ENCODE measurements around the gene FLNB. TPM values are rescaled to one million over a fixed set of nuclear protein-coding genes. Genes with fewer than 3 reads are reported as not detected.
A peak's percentile ranks its signal among the peaks of the same experiment; 100 is the strongest.

FLNB gene
- total and polyA plus RNA-seq, 2 of the 13 experiments (the other 11 are each of a cell fraction or from before 2014, with no cell fraction given): 106 to 130 TPM

- TF ChIP-seq ARID4A (CRISPR knock-in tag; IDR thresholded peaks at IDR 0.05; ENCODE audit: borderline replicate concordance): peak; percentile 65; the same call in 1 of the 2 replicates
- peak; percentile 64; the same call in 1 of the 2 replicates for TF ChIP-seq ZNF558 (CRISPR knock-in tag; IDR thresholded peaks at IDR 0.05; ENCODE audit: borderline replicate concordance)
- TF ChIP-seq TEAD3 (CRISPR knock-in tag; optimal IDR thresholded peaks at IDR 0.05; ENCODE audit: borderline replicate concordance): peak; percentile 67
- peak; percentile 46; the same call in 1 of the 2 replicates for TF ChIP-seq SNAPC2 (CRISPR knock-in tag; IDR thresholded peaks at IDR 0.05)
- TF ChIP-seq ZSCAN20 (CRISPR knock-in tag; IDR thresholded peaks at IDR 0.05; ENCODE audit: borderline replicate concordance): peak; percentile 45; the same call in 1 of the 2 replicates
- TF ChIP-seq GATAD2A (CRISPR knock-in tag; IDR thresholded peaks at IDR 0.05): peak; percentile 74
- TF ChIP-seq ZNF275 (CRISPR knock-in tag; IDR thresholded peaks at IDR 0.05; ENCODE audit: borderline replicate concordance): 0 out of 2 replicates have a peak, but pooled peaks have one; percentile 57
- TF ChIP-seq ISX (CRISPR knock-in tag; conservative IDR thresholded peaks at IDR 0.05): no peak
- peak; percentile 84; the same call in 1 of the 2 replicates for TF ChIP-seq BRCA1 (CRISPR knock-in tag; IDR thresholded peaks at IDR 0.05)
- TF ChIP-seq HBP1 (CRISPR knock-in tag; IDR thresholded peaks at IDR 0.05; ENCODE audit: low read depth): peak; percentile 78; the same call in 1 of the 2 replicates
- no peak for TF ChIP-seq ZSCAN30 (CRISPR knock-in tag; IDR thresholded peaks at IDR 0.05)
- TF ChIP-seq ZNF556 (CRISPR knock-in tag; IDR thresholded peaks at IDR 0.05; ENCODE audit: borderline replicate concordance): peak; percentile 3; the same call in 1 of the 2 replicates
- TF ChIP-seq ZFP82 (CRISPR knock-in tag; IDR thresholded peaks at IDR 0.05; ENCODE audit: borderline replicate concordance): no peak
- TF ChIP-seq SMC3 (IDR thresholded peaks at IDR 0.05; ENCODE audit: low read length): peak; percentile 33; the same call in 1 of the 2 replicates
- peak; percentile 87 for TF ChIP-seq PHF21A (CRISPR knock-in tag; IDR thresholded peaks at IDR 0.05)
- no peak for TF ChIP-seq ZNF512 (CRISPR knock-in tag; IDR thresholded peaks at IDR 0.05)
- no peak for TF ChIP-seq ZNF839 (CRISPR knock-in tag; IDR thresholded peaks at IDR 0.05; ENCODE audit: borderline replicate concordance)
- TF ChIP-seq ZBTB14 (CRISPR knock-in tag; IDR thresholded peaks at IDR 0.05): 0 out of 2 replicates have a peak, but pooled peaks have one; percentile 16
These were observed 165.6 kb downstream of the FLNB start (continued) for GRCh38 chr3:58173669-58174398.
